Naive B cell (primary cell): ENCODE measurements around the gene CCSER1. TPM values are rescaled to one million over a fixed set of nuclear protein-coding genes. Genes with fewer than 3 reads are reported as not detected.
"Not testable (repeated sequence)": the region's sequence is repeated elsewhere in the genome, so short reads cannot be mapped to it uniquely, and the experiment has no call there.

Source experiments
- ATAC-seq, 2 donors: fragments of 150-1000 bp; cut with Tn5 transposase; 2 replicates each; pipeline ENCODE4 v1.10.0; 2021; ENCODE audit warnings: low read depth in 2 of 2, mild to moderate bottlenecking in 2 of 2, moderate library complexity in 2 of 2
- DNase-seq: peaks from one replicate; pipeline ENCODE4 v3.0.0; 2022
- H3K27ac Mint-ChIP-seq, 6 donors: one replicate each; pipeline ENCODE4 v1.8.0; 2020 to 2022; ENCODE audit warnings: mild to moderate bottlenecking in 6 of 6, mixed read lengths in 6 of 6, moderate library complexity in 5 of 6, inconsistent platforms in 2 of 6
- H3K27me3 Mint-ChIP-seq, 3 donors: one replicate each; pipeline ENCODE4 v1.8.0; 2021 to 2022; ENCODE audit warnings: mixed read lengths in 3 of 3, mild to moderate bottlenecking in 1 of 3
- H3K36me3 Mint-ChIP-seq, 2 donors: one replicate each; pipeline ENCODE4 v1.8.0; 2020 to 2022; ENCODE audit warnings: mixed read lengths in 2 of 2, inconsistent platforms in 1 of 2, mild to moderate bottlenecking in 1 of 2
- H3K4me1 Mint-ChIP-seq, 3 donors: one replicate each; pipeline ENCODE4 v1.8.0; 2020 to 2022; ENCODE audit warnings: mixed read lengths in 3 of 3, inconsistent platforms in 1 of 3, mild to moderate bottlenecking in 1 of 3, moderate library complexity in 1 of 3
- H3K4me3 Mint-ChIP-seq, 8 donors: one replicate each; pipeline ENCODE4 v1.8.0; 2020 to 2022; ENCODE audit warnings: mild to moderate bottlenecking in 8 of 8, mixed read lengths in 8 of 8, moderate library complexity in 8 of 8, inconsistent platforms in 2 of 8
- H3K9me3 Mint-ChIP-seq, 7 donors: one replicate each; pipeline ENCODE4 v1.8.0; 2020 to 2022; ENCODE audit warnings: mixed read lengths in 7 of 7, mild to moderate bottlenecking in 5 of 7, inconsistent platforms in 2 of 7, moderate library complexity in 1 of 7
- polyA plus RNA-seq, 6 donors: library from polyadenylated mRNA; unstranded; fragments of 300-500 nt; fragmentation: Illumina TruSeq; gene quantifications; one replicate each; pipeline ENCODE4 v1.2.3, GENCODE V29; 2021; ENCODE audit warnings: low read depth in 6 of 6

Gene CCSER1
- polyA plus RNA-seq, 6 donors from 2014 or later, result 4.4 to 16.4 (median 14.9) TPM; not detected in 1

DNA sequence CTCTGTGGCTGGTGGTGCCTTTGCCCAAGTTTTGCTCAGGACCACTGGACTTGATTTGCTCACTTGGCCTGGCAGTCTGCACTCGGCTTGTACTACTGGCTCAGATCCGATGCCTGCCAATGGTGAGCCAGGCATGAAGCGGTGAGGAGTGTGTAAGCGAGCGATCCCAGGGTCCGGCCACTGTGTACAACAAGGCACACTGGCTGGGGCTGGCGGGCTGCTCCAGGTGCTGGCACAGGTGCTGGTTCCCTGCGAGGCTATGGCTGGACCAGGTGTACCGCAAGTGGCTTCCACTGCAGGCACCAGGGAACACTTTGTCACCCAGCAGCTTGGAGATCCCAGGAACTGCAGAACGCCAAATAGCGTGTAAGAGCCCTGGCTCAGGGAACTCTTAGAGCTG is 329.7 kb downstream of the CCSER1 start:
- DNase-seq, result no peak
- Mint-ChIP-seq H3K27ac (no peak overlapping the region), H3K36me3 (peaks cover 32 to 38% of the 10 kb centered on the region in 2 donors), H3K4me3 (peak overlapping the region in 1 of 8 donors; percentile 15), H3K4me1 (no peaks in the 10 kb centered on the region), H3K9me3 (peaks cover 4 to 41% (median 19%) of the 10 kb centered on the region in 7 donors), H3K27me3 (no peaks in the 10 kb centered on the region)
- ATAC-seq, result no peak

DNA sequence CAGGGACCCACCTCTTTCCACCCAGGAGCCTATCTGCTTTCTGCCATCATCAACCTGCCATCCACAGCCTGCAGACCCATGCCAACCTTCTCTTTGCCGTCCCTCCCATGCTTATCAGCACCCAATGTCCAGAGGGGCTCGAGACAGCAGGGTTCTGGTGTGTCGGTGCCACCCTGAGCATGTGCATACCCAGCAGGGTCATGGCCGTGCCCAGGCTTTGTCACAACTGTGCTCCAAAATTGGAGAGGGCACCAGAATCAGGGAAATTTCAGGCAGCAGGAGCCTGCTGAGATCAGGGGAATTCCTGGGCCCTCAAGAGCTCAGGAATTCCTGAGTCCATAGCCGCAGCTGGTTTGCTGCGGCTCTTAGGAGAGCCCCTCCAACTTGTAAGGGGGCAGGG is 330.6 kb downstream of the CCSER1 start:
- no peak overlapping the region for H3K27ac Mint-ChIP-seq
- no peaks in the 10 kb centered on the region for H3K27me3 Mint-ChIP-seq
- H3K4me3 Mint-ChIP-seq, result no peak overlapping the region
- H3K36me3 Mint-ChIP-seq, result peaks cover 32 to 38% of the 10 kb centered on the region in 2 donors
- ATAC-seq, result no peak
- peaks cover 4 to 41% (median 19%) of the 10 kb centered on the region in 7 donors for H3K9me3 Mint-ChIP-seq
- no peaks in the 10 kb centered on the region for H3K4me1 Mint-ChIP-seq
- no peak for DNase-seq

DNA sequence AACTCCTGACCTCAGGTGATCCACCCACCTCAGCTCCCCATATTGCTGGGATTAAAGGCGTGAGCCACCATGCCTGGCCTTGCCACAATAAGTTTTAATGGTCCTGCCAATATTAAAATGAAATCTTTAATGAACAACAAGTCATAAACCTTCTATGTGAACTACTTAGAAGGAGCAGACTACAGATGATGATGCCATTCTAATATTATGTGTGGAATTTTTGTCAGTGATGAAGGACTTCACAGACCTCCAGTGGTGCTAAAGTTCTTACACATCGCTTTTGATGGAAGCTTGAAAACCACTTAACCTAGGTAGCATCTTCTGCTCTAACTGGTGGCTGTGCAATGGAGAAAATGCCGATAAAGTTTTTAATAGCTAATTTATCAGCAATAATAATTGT is 331.4 kb downstream of the CCSER1 start:
- Mint-ChIP-seq H3K27ac (no peak overlapping the region), H3K4me1 (no peaks in the 10 kb centered on the region), H3K27me3 (no peaks in the 10 kb centered on the region), H3K9me3 (peaks cover 4 to 41% (median 19%) of the 10 kb centered on the region in 7 donors), H3K4me3 (no peak overlapping the region), H3K36me3 (peaks cover 32 to 38% of the 10 kb centered on the region in 2 donors)
- no peak for ATAC-seq
- DNase-seq, result no peak

DNA sequence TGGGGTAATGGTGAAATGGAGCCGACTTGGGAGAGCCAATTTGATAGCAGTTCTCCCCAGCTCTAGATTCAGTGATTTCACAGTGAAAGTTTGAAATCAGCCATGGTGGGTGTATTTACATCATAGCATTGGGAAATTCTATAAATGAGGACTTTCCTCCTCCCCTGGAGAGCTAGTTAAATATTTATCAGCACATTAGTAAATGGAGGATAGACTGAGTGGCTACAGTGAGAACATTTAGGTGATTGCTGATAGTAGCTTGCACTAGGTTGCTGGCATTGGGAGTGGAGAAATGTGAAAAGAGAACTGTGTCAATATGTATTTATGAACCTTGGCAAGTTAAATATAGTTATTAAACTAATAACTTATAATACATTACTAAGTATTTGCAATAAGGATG is 347.3 kb downstream of the CCSER1 start:
- Mint-ChIP-seq H3K27me3 (no peaks in the 10 kb centered on the region), H3K9me3 (peaks cover 0 to 6% (median 3%) of the 10 kb centered on the region in 7 donors), H3K36me3 (peaks cover 0 to 11% of the 10 kb centered on the region in 2 donors), H3K4me1 (peaks cover 0 to 8% (median 0%) of the 10 kb centered on the region in 3 donors), H3K4me3 (no peak overlapping the region), H3K27ac (peak overlapping the region in 1 of 6 donors; percentile 52)
- DNase-seq (no peak), ATAC-seq (no peak)

DNA sequence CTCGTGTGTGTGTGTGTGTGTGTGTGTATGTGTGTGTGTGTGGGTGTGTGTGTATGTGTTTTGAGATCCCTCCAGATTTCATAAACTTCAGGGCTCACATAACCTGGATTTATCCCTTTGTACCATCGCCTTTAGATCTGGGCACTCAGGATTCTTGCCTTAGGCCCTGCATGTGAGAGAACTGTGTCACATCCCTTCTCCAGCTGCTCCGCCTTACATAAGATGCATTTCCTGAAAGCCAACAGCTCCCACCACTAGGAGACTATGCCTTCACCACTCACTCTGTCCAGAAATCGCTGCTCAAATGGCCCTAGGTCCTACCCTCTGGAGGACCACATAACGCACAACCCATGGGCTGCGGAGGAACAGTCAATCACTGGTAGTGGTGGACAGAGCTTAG is 348.8 kb downstream of the CCSER1 start:
- DNase-seq (no peak), ATAC-seq (no peak)
- Mint-ChIP-seq H3K4me1 (peaks cover 0 to 8% (median 0%) of the 10 kb centered on the region in 3 donors), H3K36me3 (no peaks in the 10 kb centered on the region), H3K27me3 (no peaks in the 10 kb centered on the region), H3K4me3 (no peak overlapping the region), H3K9me3 (peaks cover 0 to 16% (median 11%) of the 10 kb centered on the region in 7 donors), H3K27ac (peak overlapping the region in 3 of 6 donors; percentile 8 to 18 (median 13))

DNA sequence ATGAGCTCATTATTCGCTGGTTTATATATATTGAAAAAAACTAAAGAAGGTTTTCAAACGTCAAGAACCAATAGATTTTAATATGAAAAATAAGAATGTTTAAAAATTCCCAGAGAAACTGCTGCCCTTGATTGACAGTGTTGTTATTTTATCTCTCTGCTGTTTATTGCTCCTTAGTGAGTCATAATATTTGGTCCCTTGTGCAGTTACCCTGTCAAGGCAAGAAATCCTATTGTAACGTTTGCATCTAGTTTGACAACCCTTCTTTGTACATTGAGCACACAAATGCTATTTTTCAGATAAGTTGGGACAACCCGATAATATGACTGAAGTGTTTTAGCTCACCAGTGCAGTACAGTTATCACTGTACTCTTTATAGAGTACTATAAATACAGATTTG is 349.4 kb downstream of the CCSER1 start:
- no peak overlapping the region for H3K27ac Mint-ChIP-seq
- no peaks in the 10 kb centered on the region for H3K27me3 Mint-ChIP-seq
- no peaks in the 10 kb centered on the region for H3K36me3 Mint-ChIP-seq
- ATAC-seq (no peak), DNase-seq (no peak)
- H3K4me1 Mint-ChIP-seq, result peaks cover 0 to 8% (median 0%) of the 10 kb centered on the region in 3 donors
- peaks cover 0 to 17% (median 11%) of the 10 kb centered on the region in 7 donors for H3K9me3 Mint-ChIP-seq
- no peak overlapping the region for H3K4me3 Mint-ChIP-seq

DNA sequence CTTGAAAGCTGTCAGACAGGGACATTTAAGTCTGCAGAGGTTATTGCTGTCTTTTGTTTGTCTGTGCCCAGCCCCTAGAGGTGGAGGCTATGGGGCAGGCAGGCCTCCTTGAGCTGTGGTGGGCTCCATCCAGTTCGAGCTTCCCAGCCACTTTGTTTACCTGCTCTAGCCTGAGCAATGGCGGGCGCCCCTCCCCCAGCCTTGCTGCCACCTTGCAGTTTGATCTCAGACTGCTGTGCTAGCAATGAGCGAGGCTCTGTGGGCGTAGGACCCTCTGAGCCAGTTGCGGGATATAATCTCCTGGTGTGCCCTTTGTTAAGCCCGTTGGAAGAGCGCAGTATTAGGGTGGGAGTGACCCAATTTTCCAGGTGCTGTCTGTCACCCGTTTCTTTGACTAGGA is 357.7 kb downstream of the CCSER1 start:
- not testable (repeated sequence) for DNase-seq, ATAC-seq, H3K27ac Mint-ChIP-seq, H3K4me1 Mint-ChIP-seq, H3K27me3 Mint-ChIP-seq, H3K4me3 Mint-ChIP-seq
- Mint-ChIP-seq H3K9me3 (peaks cover 0 to 45% (median 28%) of the 10 kb centered on the region in 7 donors), H3K36me3 (peaks cover 0 to 27% of the 10 kb centered on the region in 2 donors)

DNA sequence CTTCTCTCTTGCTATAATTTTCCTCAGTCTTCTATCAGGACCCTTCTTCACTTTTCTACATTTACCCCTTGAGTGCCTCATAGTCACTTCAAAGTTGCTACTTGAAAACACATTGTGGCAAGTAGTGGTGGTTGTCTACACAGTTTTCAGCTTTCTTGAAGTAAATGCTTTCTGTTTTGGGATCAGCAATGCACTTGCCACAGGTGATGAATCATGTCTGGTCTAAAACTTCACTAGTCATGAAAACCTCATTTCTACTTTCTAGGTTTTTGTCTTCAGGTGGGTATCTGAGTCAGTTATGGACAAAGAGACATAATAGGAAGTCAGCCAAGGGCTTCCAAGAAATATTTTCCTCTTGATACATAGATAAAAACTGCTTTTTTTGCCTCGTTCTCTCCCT is 359.2 kb downstream of the CCSER1 start:
- H3K27ac Mint-ChIP-seq, result no peak overlapping the region

DNA sequence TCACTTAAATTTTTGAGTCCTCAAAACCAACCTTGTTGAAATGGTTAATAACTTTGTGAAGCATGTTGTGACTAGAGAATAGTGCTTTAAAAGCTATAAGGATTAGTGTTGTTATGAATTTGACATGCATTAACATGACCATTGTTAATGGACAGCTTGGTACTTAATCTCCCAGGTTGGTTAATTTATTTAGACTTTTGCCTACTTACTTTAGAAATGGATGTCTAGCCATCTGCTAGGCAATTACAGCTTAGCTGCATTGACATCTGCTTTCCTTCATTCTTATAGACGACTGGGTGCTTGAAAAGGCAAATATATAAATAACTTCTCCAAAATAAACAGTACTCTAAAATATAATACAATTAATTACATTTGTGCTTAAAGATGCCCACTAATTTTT is 368.0 kb downstream of the CCSER1 start:
- no peak for DNase-seq
- Mint-ChIP-seq H3K27me3 (no peaks in the 10 kb centered on the region), H3K9me3 (peaks cover 2 to 24% (median 10%) of the 10 kb centered on the region in 7 donors)

More for the DNA sequence above, 359.2 kb downstream of the CCSER1 start:
- Mint-ChIP-seq H3K9me3 (peaks cover 4 to 39% (median 33%) of the 10 kb centered on the region in 7 donors), H3K4me3 (no peak overlapping the region), H3K4me1 (peaks cover 0 to 5% (median 2%) of the 10 kb centered on the region in 3 donors), H3K36me3 (peaks cover 0 to 27% of the 10 kb centered on the region in 2 donors), H3K27me3 (no peaks in the 10 kb centered on the region)
- DNase-seq (no peak), ATAC-seq (no peak)

DNA sequence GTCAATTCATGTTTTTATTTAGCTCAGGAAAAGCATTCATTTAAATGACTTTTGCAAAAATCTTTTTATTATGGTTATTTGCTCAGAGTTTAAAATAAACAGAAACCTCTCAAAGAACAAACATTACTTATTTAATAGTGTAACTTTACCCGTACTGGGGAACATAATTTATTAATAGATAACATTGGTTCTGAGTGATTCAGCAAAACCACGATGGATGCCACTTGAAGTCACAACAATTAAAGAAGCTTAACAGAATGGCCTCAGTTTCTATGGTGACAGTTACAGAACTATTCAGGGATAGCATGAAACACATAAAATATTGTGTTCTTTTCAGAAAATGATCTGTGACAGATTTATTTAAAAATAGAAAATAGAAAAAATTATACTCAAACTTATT is 368.7 kb downstream of the CCSER1 start:
- ATAC-seq (no peak), DNase-seq (no peak)
- Mint-ChIP-seq H3K4me1 (peaks cover 0 to 1% (median 0%) of the 10 kb centered on the region in 3 donors), H3K27me3 (no peaks in the 10 kb centered on the region), H3K36me3 (peaks cover 11 to 20% of the 10 kb centered on the region in 2 donors), H3K4me3 (no peak overlapping the region), H3K27ac (no peak overlapping the region), H3K9me3 (peaks cover 2 to 22% (median 8%) of the 10 kb centered on the region in 7 donors)

More for the DNA sequence above, 368.0 kb downstream of the CCSER1 start:
- no peak for ATAC-seq
- H3K4me3 Mint-ChIP-seq, result no peak overlapping the region
- peaks cover 0 to 1% (median 0%) of the 10 kb centered on the region in 3 donors for H3K4me1 Mint-ChIP-seq
- no peak overlapping the region for H3K27ac Mint-ChIP-seq
- H3K36me3 Mint-ChIP-seq, result peaks cover 11 to 17% of the 10 kb centered on the region in 2 donors

DNA sequence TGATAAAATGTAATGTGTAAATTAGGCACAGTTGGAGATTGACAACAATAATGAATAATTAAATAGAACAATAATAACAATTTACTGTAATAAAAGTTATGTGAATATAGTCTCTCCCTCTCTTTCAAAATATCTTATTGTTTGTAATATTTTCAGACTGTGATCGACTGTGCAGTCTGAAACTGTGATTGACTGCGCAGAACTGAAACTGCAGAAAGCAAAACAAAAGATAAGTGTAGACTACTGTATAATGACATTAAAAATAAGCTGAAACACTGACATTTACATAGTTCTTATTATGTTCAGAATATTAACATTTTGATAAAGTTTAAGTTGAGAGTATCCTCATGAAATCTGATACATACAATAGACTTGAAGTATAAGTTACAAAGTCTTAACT is 371.0 kb downstream of the CCSER1 start:
- Mint-ChIP-seq H3K4me1 (peaks cover 0 to 7% (median 5%) of the 10 kb centered on the region in 3 donors), H3K4me3 (no peak overlapping the region), H3K9me3 (peaks cover 0 to 22% (median 6%) of the 10 kb centered on the region in 7 donors), H3K27me3 (no peaks in the 10 kb centered on the region), H3K27ac (no peak overlapping the region), H3K36me3 (peaks cover 8 to 21% of the 10 kb centered on the region in 2 donors)
- ATAC-seq, result no peak
- DNase-seq, result no peak

DNA sequence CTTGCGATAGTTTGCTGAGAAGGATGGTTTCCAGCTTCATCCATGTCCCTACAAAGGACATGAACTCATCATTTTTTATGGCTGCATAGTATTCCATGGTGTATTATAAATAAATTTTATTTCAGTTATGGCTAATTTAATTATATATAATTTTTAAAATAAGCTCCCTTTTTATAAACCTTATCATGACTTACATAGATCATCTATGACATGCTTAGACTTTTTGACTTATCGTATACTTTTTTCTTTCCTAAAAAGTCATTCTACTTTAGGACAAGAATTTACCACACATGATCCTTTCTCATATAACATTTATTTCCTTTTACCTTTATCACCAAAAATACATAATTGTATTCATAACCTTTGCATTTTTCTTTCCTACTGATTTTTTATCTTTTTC is 376.5 kb downstream of the CCSER1 start:
- peaks cover 6 to 25% of the 10 kb centered on the region in 2 donors for H3K36me3 Mint-ChIP-seq
- H3K27me3 Mint-ChIP-seq, result no peaks in the 10 kb centered on the region
- ATAC-seq (no peak), DNase-seq (no peak)
- H3K4me3 Mint-ChIP-seq, result no peak overlapping the region
- peaks cover 4 to 41% (median 12%) of the 10 kb centered on the region in 7 donors for H3K9me3 Mint-ChIP-seq
- H3K27ac Mint-ChIP-seq, result no peak overlapping the region
- peaks cover 0 to 7% (median 4%) of the 10 kb centered on the region in 3 donors for H3K4me1 Mint-ChIP-seq

DNA sequence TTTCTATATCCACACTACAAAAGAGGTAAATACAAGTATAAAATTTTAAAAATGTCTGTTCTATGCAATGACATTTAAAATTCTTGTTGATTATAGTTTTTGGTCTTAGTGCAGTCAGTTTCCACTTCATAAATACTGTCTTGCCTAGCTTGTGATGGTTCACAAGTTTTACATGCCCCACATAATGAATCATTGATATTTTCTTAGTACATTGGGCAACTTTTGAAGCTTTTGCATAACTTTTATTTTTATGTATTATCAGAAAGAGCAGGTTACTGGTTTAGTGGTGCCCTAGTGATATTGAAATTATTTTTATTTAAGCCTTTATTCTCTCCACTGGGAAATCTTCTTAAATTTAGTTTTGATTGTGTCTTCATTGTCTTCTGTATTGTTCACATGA is 388.0 kb downstream of the CCSER1 start:
- DNase-seq (no peak), ATAC-seq (no peak)
- H3K9me3 Mint-ChIP-seq, result peaks cover 0 to 6% (median 0%) of the 10 kb centered on the region in 7 donors
- H3K36me3 Mint-ChIP-seq, result peaks cover 6 to 11% of the 10 kb centered on the region in 2 donors
- peak overlapping the region in 2 of 6 donors; percentile 16 to 39 for H3K27ac Mint-ChIP-seq
- no peaks in the 10 kb centered on the region for H3K27me3 Mint-ChIP-seq
- H3K4me1 Mint-ChIP-seq, result peaks cover 0 to 4% (median 0%) of the 10 kb centered on the region in 3 donors
- no peak overlapping the region for H3K4me3 Mint-ChIP-seq

DNA sequence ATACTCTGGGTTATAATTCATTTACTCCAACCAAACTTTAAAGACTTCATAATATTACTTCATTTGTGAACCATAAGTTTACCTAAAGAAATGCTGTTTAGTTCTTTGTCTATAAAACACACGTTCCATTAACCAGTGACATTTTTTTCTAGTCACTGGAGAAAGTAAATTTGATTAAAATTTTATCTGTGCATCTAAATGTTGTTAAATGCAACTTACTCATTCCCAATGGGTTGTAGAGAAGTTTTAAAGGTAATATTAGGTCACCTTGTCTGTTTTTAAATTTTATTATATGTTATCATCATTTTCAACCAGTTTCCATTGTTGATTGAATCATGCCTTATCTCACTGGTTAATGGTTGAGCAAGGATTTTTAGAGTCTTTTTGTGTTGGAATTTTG is 401.4 kb downstream of the CCSER1 start:
- Mint-ChIP-seq H3K9me3 (no peaks in the 10 kb centered on the region), H3K27me3 (no peaks in the 10 kb centered on the region), H3K4me3 (no peak overlapping the region), H3K36me3 (peaks cover 0 to 9% of the 10 kb centered on the region in 2 donors), H3K4me1 (no peaks in the 10 kb centered on the region), H3K27ac (no peak overlapping the region)
- ATAC-seq (no peak), DNase-seq (no peak)
